LNCaP clone FGC (cell line): ENCODE data around the gene CEP126.
"Not testable (repeated sequence)": the region's sequence is repeated elsewhere in the genome, so short reads cannot be mapped to it uniquely, and the experiment has no call there.

ENCODE experiments used
- DNase-seq: peaks from one replicate; pipeline ENCODE4 v3.0.0-alpha.2; 2011; ENCODE audit warnings: low read depth
- H3K4me3 ChIP-seq: 2 replicates; pipeline ENCODE4 v1.5.1; 2011; ENCODE audit warnings: mild to moderate bottlenecking, low read depth, low read length, control low read depth
- TF ChIP-seq, protein P1 (sequence below): IDR thresholded peaks from 2 replicates; pipeline ENCODE4 v1.5.1; 2012; ENCODE audit warnings: mild to moderate bottlenecking; ENCODE audit not compliant: control insufficient read depth, insufficient read depth; ENCODE audit errors: extremely low read depth

Gene CEP126

DNA sequence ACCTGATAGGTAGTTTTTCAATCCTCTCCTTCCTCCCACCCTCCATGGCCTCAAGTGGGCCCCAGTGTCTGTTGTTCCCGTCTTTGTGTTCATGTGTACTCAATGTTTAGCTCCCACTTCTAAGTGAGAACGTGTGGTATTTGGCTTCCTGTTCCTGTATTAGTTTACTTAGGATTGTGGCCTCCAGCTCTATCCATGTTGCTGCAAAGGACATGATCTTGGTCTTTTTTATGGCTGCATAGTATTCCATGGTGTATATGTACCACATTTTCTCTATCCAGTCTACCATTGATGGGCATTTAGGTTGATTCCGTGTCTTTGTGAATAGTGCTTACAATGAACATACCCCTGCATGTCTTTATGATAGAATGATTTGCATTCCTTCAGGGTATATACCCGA lies 78.4 kb downstream of the CEP126 start:
- H3K4me3 ChIP-seq, result no peak overlapping the region
- no peak for DNase-seq
- TF ChIP-seq, protein P1, sequence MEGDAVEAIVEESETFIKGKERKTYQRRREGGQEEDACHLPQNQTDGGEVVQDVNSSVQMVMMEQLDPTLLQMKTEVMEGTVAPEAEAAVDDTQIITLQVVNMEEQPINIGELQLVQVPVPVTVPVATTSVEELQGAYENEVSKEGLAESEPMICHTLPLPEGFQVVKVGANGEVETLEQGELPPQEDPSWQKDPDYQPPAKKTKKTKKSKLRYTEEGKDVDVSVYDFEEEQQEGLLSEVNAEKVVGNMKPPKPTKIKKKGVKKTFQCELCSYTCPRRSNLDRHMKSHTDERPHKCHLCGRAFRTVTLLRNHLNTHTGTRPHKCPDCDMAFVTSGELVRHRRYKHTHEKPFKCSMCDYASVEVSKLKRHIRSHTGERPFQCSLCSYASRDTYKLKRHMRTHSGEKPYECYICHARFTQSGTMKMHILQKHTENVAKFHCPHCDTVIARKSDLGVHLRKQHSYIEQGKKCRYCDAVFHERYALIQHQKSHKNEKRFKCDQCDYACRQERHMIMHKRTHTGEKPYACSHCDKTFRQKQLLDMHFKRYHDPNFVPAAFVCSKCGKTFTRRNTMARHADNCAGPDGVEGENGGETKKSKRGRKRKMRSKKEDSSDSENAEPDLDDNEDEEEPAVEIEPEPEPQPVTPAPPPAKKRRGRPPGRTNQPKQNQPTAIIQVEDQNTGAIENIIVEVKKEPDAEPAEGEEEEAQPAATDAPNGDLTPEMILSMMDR, result no peak

DNA sequence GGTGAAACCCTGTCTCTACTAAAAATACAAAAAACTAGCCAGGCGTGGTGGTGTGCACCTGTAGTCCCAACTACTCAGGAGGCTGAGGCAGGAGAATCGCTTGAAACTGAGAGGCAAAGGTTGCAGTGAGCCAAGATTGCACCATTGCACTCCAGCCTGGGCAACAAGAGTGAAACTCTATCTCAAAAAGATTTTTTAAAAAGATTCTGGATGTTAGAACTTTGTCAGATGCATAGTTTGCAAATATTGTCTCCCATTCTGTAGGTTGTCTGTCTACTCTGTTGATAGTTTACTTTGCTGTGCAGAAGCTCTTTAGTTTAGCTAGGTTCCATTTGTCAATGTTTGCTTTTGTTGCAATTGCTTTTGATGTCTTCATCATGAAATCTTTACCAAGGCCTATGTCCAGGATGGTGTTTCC lies 79.3 kb downstream of the CEP126 start:
- H3K4me3 ChIP-seq, DNase-seq: not testable (repeated sequence)

DNA sequence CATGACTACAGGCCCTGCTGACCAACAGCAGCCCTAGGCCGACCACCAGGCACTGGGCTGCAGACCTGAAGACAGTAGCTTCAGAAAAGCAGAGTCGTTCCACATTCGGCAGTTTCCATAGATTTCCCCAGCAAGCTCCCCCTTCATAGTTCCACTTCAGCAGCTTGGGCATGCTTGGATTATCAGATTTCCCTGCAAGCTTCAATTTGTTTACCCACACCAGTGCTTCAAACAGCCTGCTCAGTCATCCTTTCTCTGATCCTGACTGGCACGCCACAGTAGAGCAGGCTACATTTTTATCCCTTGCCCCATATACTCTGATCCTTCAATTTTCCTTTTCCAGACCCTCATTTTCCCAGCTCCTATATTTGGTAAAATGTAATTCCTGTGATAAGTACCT lies 81.3 kb downstream of the CEP126 start:
- TF ChIP-seq, protein P1, result 0 out of 2 replicates have a peak, but pooled peaks have one; percentile 1
- no peak for DNase-seq
- no peak overlapping the region for H3K4me3 ChIP-seq

DNA sequence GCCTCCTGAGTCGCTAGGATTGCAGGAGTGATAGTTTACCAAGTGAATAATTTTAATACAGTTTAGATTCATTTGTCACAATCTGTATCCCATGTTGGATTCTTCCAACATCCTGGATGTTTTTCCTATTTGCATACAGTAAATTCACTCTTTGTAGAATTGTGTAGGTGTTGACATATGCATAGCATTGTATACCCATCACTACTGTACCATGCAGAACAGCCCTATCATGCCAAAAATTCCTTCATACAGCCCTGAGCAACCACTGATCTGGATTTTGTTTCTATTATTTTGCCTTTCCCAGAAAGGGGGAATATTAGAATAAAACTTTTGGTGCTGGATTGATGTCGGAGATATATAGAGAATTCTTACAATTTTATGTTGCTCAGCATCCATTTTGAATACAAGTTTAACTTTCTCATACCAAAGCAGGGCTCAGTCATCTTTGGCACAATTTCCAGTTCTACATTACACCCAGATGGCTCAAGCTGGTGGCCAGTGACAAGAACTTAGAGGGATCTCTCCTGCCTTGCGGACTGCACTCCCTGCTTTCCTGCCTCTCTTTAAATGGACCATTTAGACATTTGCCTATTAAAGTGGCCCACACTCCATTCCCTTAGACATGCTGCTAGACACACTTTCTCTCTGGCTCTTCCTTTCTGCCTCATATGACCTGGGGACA lies 87.0 kb downstream of the CEP126 start:
- no peak overlapping the region for H3K4me3 ChIP-seq
- DNase-seq, result no peak
- TF ChIP-seq, protein P1, result no peak

DNA sequence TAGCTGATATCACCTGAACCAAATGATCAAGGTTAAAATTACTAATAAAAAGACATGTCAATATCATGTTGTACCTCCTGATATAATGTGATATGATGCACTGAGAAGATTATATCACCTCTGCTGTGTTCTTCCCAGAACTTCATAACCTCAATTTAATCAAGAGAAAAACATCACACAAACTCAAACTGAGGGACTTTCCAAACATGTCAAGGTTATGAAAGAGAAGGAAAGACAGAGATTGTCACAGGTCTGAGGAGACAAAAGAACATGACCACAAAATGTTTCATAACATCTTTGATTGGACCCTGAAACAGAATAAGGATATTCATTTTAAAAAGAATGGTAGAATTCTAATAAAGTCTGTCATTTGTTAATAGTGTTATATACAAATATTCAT lies 89.4 kb downstream of the CEP126 start:
- H3K4me3 ChIP-seq, result no peak overlapping the region
- TF ChIP-seq, protein P1, result no peak
- DNase-seq, result no peak

DNA sequence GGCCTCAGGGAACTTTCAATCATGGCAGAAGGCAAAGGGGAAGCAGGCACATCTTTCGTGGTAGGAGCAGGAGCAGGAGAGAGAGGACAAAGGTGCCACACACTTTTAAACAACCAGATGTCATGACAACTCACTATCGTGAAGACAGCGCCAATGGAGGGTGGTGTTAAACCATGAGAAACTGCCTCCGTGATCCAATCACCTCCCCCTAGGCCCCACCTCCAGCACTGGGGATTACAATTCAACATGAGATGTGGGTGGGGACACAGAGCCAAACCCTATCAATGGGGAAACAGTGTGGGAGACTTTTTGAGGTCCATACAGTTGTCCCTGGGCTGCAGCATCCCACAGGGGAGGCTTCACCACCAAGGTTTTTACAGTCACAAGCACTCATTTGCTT lies 90.5 kb downstream of the CEP126 start:
- DNase-seq, result no peak
- TF ChIP-seq, protein P1, result no peak
- H3K4me3 ChIP-seq, result no peak overlapping the region

DNA sequence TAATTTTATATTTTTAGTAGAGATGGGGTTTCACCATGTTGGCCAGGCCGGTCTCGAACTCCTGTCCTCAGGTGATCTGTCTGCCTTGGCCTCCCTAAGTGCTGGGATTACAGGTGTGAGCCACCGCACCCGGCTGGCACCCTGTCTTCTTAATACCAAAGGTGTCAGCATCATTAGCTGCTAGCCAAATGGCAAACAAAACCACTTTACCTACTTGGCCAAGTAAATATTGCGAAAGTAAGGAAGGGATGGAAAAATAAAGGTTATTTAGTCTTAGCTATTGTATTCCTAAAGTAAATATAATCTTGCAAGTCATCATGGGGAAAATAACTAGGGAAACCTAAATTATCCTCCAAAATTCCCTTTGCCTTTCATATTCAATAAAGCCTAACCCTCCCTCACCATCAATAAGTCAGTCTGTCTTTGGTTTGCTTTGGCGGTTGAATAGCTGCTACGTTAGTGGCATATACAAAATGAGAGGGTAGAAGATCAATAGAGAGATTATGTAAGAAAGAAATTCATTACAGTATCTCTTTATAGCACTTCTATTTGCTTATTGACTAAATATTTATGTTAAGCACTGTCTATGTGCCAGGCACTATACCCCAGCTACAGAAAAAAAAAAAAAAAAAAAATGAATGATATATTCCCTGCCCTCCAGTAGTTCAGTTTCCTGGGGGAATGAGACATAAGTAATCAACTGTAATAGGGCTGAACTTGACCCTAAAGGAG lies 92.2 kb downstream of the CEP126 start:
- DNase-seq, result no peak
- no peak overlapping the region for H3K4me3 ChIP-seq
- TF ChIP-seq, protein P1, result no peak
